ENCODE measurements around the gene BSND. TPM values are rescaled to one million over a fixed set of nuclear protein-coding genes. Genes with fewer than 3 reads are reported as not detected.

The BSND gene
- total and polyA plus RNA-seq, 2 experiments from 2014 or later = not detected

DNA sequence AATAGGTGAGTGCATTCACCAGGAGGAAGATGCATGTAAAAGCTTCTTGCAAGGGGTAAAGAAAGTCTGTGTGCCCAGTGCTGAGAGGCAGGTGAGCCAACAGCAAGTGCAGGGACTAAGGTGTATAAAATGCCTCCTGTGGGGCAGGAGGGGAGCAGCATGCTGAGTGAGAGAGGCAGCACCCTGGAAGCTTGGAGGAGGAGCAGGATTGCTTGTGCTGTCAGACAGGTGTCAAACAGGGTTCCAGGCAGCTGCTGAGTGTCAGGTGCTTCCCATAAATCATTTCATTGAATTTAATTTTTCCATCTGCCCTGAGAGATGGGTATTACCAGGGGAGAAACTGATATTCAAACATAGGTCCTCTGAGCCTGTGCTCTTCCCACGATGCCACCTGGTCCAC is 13.9 kb downstream of the BSND start:
- no peak for DNase-seq
- Histone ChIP-seq H3K27me3 (replicated peaks; ENCODE audit: insufficient read depth) (peaks cover 3% of the 10 kb centered on the region; the same call in 1 of the 2 replicates), H2AFZ (no peak overlapping the region), H3K4me2 (ENCODE audit: unreplicated experiment) (no peak overlapping the region), H3K4me1 (ENCODE audit: insufficient read depth) (peaks cover 16% of the 10 kb centered on the region), H3F3A (ENCODE audit: insufficient read depth) (0 out of 2 replicates have a peak, but pooled peaks cover 9% of the 10 kb centered on the region), H3K9me3 (ENCODE audit: low read depth) (no peaks in the 10 kb centered on the region), H3K27ac (no peak overlapping the region), H3K36me3 (ENCODE audit: low read depth) (no peaks in the 10 kb centered on the region), H3K9ac (no peak overlapping the region), H3K9me2 (ENCODE audit: insufficient read depth) (no peaks in the 10 kb centered on the region), H4K20me1 (ENCODE audit: insufficient read depth) (no peaks in the 10 kb centered on the region), H3K4me3 (no peak overlapping the region), H3K79me2 (ENCODE audit: insufficient read depth) (no peaks in the 10 kb centered on the region)
- TF ChIP-seq EZH2 (IDR thresholded peaks at IDR 0.05; ENCODE audit: insufficient read depth, poor library complexity, severe bottlenecking) (no peak), EZH2phosphoT487 (IDR thresholded peaks at IDR 0.05; ENCODE audit: insufficient read depth, low read depth) (no peak)
- 30 to 40% methylated on average over 1 of the region's 1 CpG for WGBS, 2 experiments (ENCODE audit: low coverage in 1 of 2, low lambda C conversion rate in 2 of 2, missing lambda C conversion rate in 2 of 2)
- in situ Hi-C loops (cut with MboI) = no loop called here

DNA sequence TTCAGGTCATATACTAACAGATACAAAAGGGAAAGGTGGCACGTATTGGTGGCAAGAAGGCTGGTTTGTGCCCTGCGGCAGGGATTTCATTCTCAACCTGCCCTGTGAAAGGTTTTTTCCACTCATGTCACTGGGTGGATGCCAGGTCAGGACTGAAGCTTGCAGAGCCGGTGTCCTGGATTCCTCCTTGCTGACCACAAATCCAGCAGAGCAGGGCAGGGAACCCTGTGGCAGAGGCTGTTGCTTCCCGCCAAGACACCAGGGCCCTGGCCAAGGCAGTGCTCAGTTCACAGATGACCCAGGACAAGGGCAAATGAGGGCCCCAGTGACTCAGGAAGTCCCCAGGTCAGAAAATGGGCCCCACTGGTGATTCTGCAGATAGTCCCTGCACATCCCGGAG is 16.4 kb downstream of the BSND start:
- DNase-seq = no peak

DNA sequence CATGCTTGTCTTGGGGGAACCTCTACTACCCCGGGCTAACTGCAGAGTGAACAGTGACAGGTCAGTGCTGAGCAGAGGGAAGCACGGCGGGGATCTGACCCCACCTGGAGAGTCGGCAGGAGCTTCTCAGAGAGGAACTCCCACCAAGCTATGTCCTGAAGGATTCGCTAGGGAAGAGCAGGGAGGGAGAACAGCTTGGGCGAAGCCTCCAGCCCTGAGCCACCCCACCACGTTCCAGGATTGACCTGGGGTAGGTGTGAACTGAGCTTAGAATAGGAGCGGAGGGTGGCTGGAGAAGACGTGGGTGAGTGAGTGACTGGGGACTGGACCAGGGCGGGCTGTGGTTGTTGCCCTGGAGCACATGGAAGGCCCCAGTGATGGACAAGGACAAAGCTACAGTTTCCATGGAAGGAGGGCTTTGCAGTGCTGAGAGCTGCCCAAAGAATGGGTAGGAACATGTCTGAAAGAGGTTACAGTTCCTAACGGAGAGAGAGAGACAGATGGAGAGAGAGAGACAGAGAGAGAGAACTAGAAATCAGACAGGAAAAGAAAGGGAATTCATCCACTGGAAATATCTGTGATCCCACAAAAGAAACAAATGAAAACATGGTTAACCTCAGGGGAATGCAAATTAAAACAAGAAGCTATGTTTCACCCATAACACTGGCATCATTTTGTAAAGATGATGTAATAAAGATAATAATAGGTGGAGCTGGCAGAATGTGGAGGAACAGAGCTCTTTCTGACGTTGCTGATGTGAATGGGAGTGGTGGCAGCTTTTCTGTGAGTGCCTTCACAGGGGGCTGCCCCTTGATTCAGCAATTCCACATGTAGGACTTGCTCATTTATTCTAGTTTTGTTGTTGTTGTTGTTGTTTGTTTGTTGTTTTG is 17.2 kb downstream of the BSND start:
- H3K9me3 ChIP-seq (ENCODE audit: low read depth) = no peaks in the 10 kb centered on the region
- no peak for TF ChIP-seq EZH2phosphoT487 (IDR thresholded peaks at IDR 0.05; ENCODE audit: insufficient read depth, low read depth)
- no peak for TF ChIP-seq EZH2 (IDR thresholded peaks at IDR 0.05; ENCODE audit: insufficient read depth, poor library complexity, severe bottlenecking)
- no peaks in the 10 kb centered on the region for H3K36me3 ChIP-seq (ENCODE audit: low read depth)
- no peak overlapping the region; the same call in 1 of the 2 replicates for H2AFZ ChIP-seq
- H4K20me1 ChIP-seq (ENCODE audit: insufficient read depth) = no peaks in the 10 kb centered on the region
- peaks cover 9% of the 10 kb centered on the region for H3K4me1 ChIP-seq (ENCODE audit: insufficient read depth)
- H3F3A ChIP-seq (ENCODE audit: insufficient read depth) = no peaks in the 10 kb centered on the region
- H3K9me2 ChIP-seq (ENCODE audit: insufficient read depth) = no peaks in the 10 kb centered on the region
- no peak overlapping the region for H3K4me3 ChIP-seq
- H3K79me2 ChIP-seq (ENCODE audit: insufficient read depth) = no peaks in the 10 kb centered on the region
- peak; percentile 64 for DNase-seq
- 53 to 56% methylated on average over 12 of the region's 12 CpGs for WGBS, 2 experiments (ENCODE audit: low coverage in 1 of 2, low lambda C conversion rate in 2 of 2, missing lambda C conversion rate in 2 of 2)
- no peak overlapping the region for H3K27ac ChIP-seq
- in situ Hi-C loops (cut with MboI) = no loop called here
- H3K27me3 ChIP-seq (replicated peaks; ENCODE audit: insufficient read depth) = peaks cover 7% of the 10 kb centered on the region; the same call in 1 of the 2 replicates
- H3K9ac ChIP-seq = no peak overlapping the region
- peak overlapping the region; percentile 45 for H3K4me2 ChIP-seq (ENCODE audit: unreplicated experiment)

More for the DNA sequence above, 16.4 kb downstream of the BSND start:
- no peaks in the 10 kb centered on the region for H3K79me2 ChIP-seq (ENCODE audit: insufficient read depth)
- no peaks in the 10 kb centered on the region for H4K20me1 ChIP-seq (ENCODE audit: insufficient read depth)
- H3K4me1 ChIP-seq (ENCODE audit: insufficient read depth) = peaks cover 9% of the 10 kb centered on the region
- no peak overlapping the region for H3K27ac ChIP-seq
- in situ Hi-C loops (cut with MboI) = no loop called here
- H3K27me3 ChIP-seq (replicated peaks; ENCODE audit: insufficient read depth) = peaks cover 7% of the 10 kb centered on the region; the same call in 1 of the 2 replicates
- H3K9me2 ChIP-seq (ENCODE audit: insufficient read depth) = no peaks in the 10 kb centered on the region
- no peak overlapping the region for H3K4me3 ChIP-seq
- TF ChIP-seq EZH2phosphoT487 (IDR thresholded peaks at IDR 0.05; ENCODE audit: insufficient read depth, low read depth) (no peak), EZH2 (IDR thresholded peaks at IDR 0.05; ENCODE audit: insufficient read depth, poor library complexity, severe bottlenecking) (no peak)
- H3K4me2 ChIP-seq (ENCODE audit: unreplicated experiment) = no peak overlapping the region
- no peak overlapping the region for H3K9ac ChIP-seq
- 79 to 82% methylated on average over 5 of the region's 5 CpGs for WGBS, 2 experiments (ENCODE audit: low coverage in 1 of 2, low lambda C conversion rate in 2 of 2, missing lambda C conversion rate in 2 of 2)
- no peak overlapping the region for H2AFZ ChIP-seq
- no peaks in the 10 kb centered on the region for H3F3A ChIP-seq (ENCODE audit: insufficient read depth)
- H3K36me3 ChIP-seq (ENCODE audit: low read depth) = no peaks in the 10 kb centered on the region
- H3K9me3 ChIP-seq (ENCODE audit: low read depth) = no peaks in the 10 kb centered on the region

DNA sequence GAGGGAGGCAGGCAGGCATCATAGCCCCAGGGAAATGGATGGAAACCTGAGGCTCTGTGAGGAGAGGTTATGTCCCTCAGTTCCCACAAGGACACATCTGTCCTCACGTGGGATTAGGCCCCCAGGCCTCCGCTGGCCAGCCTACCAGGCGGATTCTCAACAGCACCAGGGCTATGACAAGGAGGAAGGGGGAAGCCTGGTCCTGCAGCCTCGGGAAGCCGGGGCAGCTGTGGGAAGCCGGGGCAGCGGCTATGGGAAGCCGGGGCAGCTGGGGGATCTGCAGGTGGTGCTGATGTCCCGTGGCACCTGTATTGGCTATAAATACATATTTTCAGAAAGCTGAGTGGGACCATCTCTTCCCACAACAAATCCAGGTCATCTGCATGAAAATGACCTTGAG is 19.7 kb downstream of the BSND start:
- H4K20me1 ChIP-seq (ENCODE audit: insufficient read depth) = no peaks in the 10 kb centered on the region
- no peaks in the 10 kb centered on the region for H3K79me2 ChIP-seq (ENCODE audit: insufficient read depth)
- peaks cover 9% of the 10 kb centered on the region for H3K4me1 ChIP-seq (ENCODE audit: insufficient read depth)
- no peak overlapping the region for H3K4me3 ChIP-seq
- TF ChIP-seq EZH2 (IDR thresholded peaks at IDR 0.05; ENCODE audit: insufficient read depth, poor library complexity, severe bottlenecking) (no peak), EZH2phosphoT487 (IDR thresholded peaks at IDR 0.05; ENCODE audit: insufficient read depth, low read depth) (no peak)
- no peak overlapping the region for H2AFZ ChIP-seq
- H3F3A ChIP-seq (ENCODE audit: insufficient read depth) = no peaks in the 10 kb centered on the region
- in situ Hi-C loops (cut with MboI) = no loop called here
- H3K9ac ChIP-seq = no peak overlapping the region
- no peaks in the 10 kb centered on the region for H3K9me3 ChIP-seq (ENCODE audit: low read depth)
- DNase-seq = no peak
- peaks cover 7% of the 10 kb centered on the region; the same call in 1 of the 2 replicates for H3K27me3 ChIP-seq (replicated peaks; ENCODE audit: insufficient read depth)
- H3K36me3 ChIP-seq (ENCODE audit: low read depth) = no peaks in the 10 kb centered on the region
- WGBS, 2 experiments (ENCODE audit: low coverage in 1 of 2, low lambda C conversion rate in 2 of 2, missing lambda C conversion rate in 2 of 2) = 64 to 67% methylated on average over 9 of the region's 9 CpGs
- H3K9me2 ChIP-seq (ENCODE audit: insufficient read depth) = no peaks in the 10 kb centered on the region
- H3K27ac ChIP-seq = no peak overlapping the region
- no peak overlapping the region for H3K4me2 ChIP-seq (ENCODE audit: unreplicated experiment)

Measured in GM23248 (cell line).